Forelimb muscle (tissue), 1 donor: Measurements from ENCODE around the gene PRKAR1B. TPM values are rescaled to one million over a fixed set of nuclear protein-coding genes. Genes with fewer than 3 reads are reported as not detected.

ENCODE experiments used
- DNase-seq: peaks from one replicate; pipeline ENCODE4 v3.0.0-alpha.2; 2013; ENCODE audit warnings: low read depth
- polyA plus RNA-seq: library from polyadenylated mRNA; unstranded; fragments of 120-200 nt; gene quantifications from one replicate; pipeline ENCODE4 v1.2.1, GENCODE V29; 2013; ENCODE audit not compliant: insufficient read length

Gene PRKAR1B
- polyA plus RNA-seq, 1 donor: 28.8 TPM

- no peak for DNase-seq
Observed at GRCh38 chr7:572416-573268, 154.4 kb downstream of the PRKAR1B start.

- DNase-seq: no peak
Observed at GRCh38 chr7:571718-572415, 155.2 kb downstream of the PRKAR1B start.

- DNase-seq: no peak
Observed at GRCh38 chr7:571096-571717, 155.9 kb downstream of the PRKAR1B start.

GRCh38 chr7:570801-571070, 156.3 kb downstream of the PRKAR1B start:
- no peak for DNase-seq

GRCh38 chr7:569996-570800, 156.9 kb downstream of the PRKAR1B start:
- no peak for DNase-seq

GRCh38 chr7:569071-569855, 157.8 kb downstream of the PRKAR1B start:
- no peak for DNase-seq

- DNase-seq: peak; percentile 53
Observed at GRCh38 chr7:568031-568951, 158.8 kb downstream of the PRKAR1B start.

GRCh38 chr7:567305-567883, 159.7 kb downstream of the PRKAR1B start:
- no peak for DNase-seq

GRCh38 chr7:566100-566499, 161.0 kb downstream of the PRKAR1B start:
- no peak for DNase-seq

- DNase-seq: no peak
Observed at GRCh38 chr7:564176-564865, 162.8 kb downstream of the PRKAR1B start.

GRCh38 chr7:563629-564170, 163.4 kb downstream of the PRKAR1B start:
- DNase-seq: no peak

GRCh38 chr7:562789-563628, 164.1 kb downstream of the PRKAR1B start:
- DNase-seq: no peak

GRCh38 chr7:562374-562675, 164.8 kb downstream of the PRKAR1B start:
- DNase-seq: no peak

GRCh38 chr7:561631-562373, 165.3 kb downstream of the PRKAR1B start:
- DNase-seq: no peak

- no peak for DNase-seq
Observed at GRCh38 chr7:560966-561630, 166.0 kb downstream of the PRKAR1B start.

- DNase-seq: no peak
Observed at GRCh38 chr7:559396-559705, 167.7 kb downstream of the PRKAR1B start.

GRCh38 chr7:557558-557881, 169.6 kb downstream of the PRKAR1B start:
- DNase-seq: peak; percentile 20
